HEK293 (cell line): ENCODE data around the gene ITGB8.

Experiments
- ZNF202 ChIP-seq: fragments of 450-650 bp; formaldehyde crosslinking; IDR thresholded peaks from 2 replicates; pipeline ENCODE4 v1.5.1; 2016; ENCODE audit warnings: missing biosample characterization, missing genetic modification characterization, borderline replicate concordance
- ZNF223 ChIP-seq: fragments of 450-650 bp; formaldehyde crosslinking; IDR thresholded peaks from 2 replicates; pipeline ENCODE4 v1.5.1; 2016; ENCODE audit warnings: missing biosample characterization, missing genetic modification characterization
- ZNF302 ChIP-seq: fragments of 450-650 bp; formaldehyde crosslinking; IDR thresholded peaks from 2 replicates; pipeline ENCODE4 v1.5.1; 2016; ENCODE audit warnings: missing biosample characterization, missing genetic modification characterization, low read depth
- ZNF311 ChIP-seq: fragments of 450-650 bp; formaldehyde crosslinking; IDR thresholded peaks from 2 replicates; pipeline ENCODE4 v1.5.1; 2017; ENCODE audit warnings: missing biosample characterization, missing genetic modification characterization, borderline replicate concordance
- ZNF324 ChIP-seq: fragments of 450-650 bp; formaldehyde crosslinking; IDR thresholded peaks from 2 replicates; pipeline ENCODE4 v1.5.1; 2016; ENCODE audit warnings: missing biosample characterization, missing genetic modification characterization
- ZNF354C ChIP-seq: fragments of 450-650 bp; formaldehyde crosslinking; IDR thresholded peaks from 2 replicates; pipeline ENCODE4 v1.5.1; 2016; ENCODE audit warnings: missing biosample characterization, missing genetic modification characterization, low read depth, borderline replicate concordance
- ZNF529 ChIP-seq: fragments of 450-650 bp; formaldehyde crosslinking; IDR thresholded peaks from 2 replicates; pipeline ENCODE4 v1.5.1; 2017; ENCODE audit warnings: missing genetic modification characterization, missing biosample characterization; ENCODE audit not compliant: insufficient replicate concordance
- ZSCAN23 ChIP-seq: fragments of 450-650 bp; formaldehyde crosslinking; IDR thresholded peaks from 2 replicates; pipeline ENCODE4 v1.5.1; 2016; ENCODE audit warnings: missing biosample characterization, missing genetic modification characterization
- TF ChIP-seq, protein P1 (sequence below): sonication (generic); formaldehyde crosslinking; IDR thresholded peaks from 2 replicates; pipeline ENCODE4 v1.8.1; 2022; ENCODE audit warnings: mild to moderate bottlenecking, moderate library complexity, missing genetic modification reagents
- TF ChIP-seq, protein P2 (sequence below): fragments of 450-650 bp; formaldehyde crosslinking; IDR thresholded peaks from 2 replicates; pipeline ENCODE4 v1.5.1; 2016; ENCODE audit warnings: missing biosample characterization, missing genetic modification characterization
- TF ChIP-seq, protein P3 (sequence below): fragments of 450-650 bp; formaldehyde crosslinking; IDR thresholded peaks from 2 replicates; pipeline ENCODE4 v1.5.1; 2017; ENCODE audit warnings: missing biosample characterization, missing genetic modification characterization
- TF ChIP-seq, protein P4 (sequence below): IDR thresholded peaks from 2 replicates; pipeline ENCODE4 v1.6.1; 2011; ENCODE audit warnings: mild to moderate bottlenecking, low read depth, low read length, borderline replicate concordance

DNA sequence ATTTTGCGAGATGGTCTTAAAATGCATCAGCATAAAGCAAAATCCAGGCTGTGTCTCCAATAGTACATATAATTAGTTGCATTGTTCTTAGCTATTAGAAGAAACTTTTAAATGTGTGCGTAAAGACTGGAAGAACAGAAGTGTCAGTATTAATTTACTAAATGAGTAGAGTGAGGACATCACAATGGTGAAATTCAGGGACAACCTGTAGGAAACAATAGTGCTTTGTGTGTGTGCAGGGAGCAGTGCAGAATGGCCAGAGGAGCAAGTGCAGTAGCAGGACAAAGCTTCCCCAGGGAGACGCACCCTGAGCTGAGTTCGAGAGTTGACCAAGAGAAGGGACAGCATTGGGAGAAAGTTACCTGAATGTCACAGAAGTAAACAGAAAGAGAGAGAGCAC is 13.7 kb downstream of the ITGB8 start:
- TF ChIP-seq ZNF202 (tag by site-specific recombination) (no peak), ZNF354C (no peak), ZNF529 (tag by site-specific recombination) (no peak), ZNF324 (tag by site-specific recombination) (no peak), ZNF302 (no peak), ZNF311 (tag by site-specific recombination) (no peak), ZNF223 (tag by site-specific recombination) (no peak), ZSCAN23 (tag by site-specific recombination) (no peak)
- TF ChIP-seq, protein P1, sequence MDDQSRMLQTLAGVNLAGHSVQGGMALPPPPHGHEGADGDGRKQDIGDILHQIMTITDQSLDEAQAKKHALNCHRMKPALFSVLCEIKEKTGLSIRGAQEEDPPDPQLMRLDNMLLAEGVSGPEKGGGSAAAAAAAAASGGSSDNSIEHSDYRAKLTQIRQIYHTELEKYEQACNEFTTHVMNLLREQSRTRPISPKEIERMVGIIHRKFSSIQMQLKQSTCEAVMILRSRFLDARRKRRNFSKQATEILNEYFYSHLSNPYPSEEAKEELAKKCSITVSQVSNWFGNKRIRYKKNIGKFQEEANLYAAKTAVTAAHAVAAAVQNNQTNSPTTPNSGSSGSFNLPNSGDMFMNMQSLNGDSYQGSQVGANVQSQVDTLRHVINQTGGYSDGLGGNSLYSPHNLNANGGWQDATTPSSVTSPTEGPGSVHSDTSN (CRISPR knock-in tag) = no peak
- TF ChIP-seq, protein P2, sequence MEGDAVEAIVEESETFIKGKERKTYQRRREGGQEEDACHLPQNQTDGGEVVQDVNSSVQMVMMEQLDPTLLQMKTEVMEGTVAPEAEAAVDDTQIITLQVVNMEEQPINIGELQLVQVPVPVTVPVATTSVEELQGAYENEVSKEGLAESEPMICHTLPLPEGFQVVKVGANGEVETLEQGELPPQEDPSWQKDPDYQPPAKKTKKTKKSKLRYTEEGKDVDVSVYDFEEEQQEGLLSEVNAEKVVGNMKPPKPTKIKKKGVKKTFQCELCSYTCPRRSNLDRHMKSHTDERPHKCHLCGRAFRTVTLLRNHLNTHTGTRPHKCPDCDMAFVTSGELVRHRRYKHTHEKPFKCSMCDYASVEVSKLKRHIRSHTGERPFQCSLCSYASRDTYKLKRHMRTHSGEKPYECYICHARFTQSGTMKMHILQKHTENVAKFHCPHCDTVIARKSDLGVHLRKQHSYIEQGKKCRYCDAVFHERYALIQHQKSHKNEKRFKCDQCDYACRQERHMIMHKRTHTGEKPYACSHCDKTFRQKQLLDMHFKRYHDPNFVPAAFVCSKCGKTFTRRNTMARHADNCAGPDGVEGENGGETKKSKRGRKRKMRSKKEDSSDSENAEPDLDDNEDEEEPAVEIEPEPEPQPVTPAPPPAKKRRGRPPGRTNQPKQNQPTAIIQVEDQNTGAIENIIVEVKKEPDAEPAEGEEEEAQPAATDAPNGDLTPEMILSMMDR (tag by site-specific recombination) = no peak
- TF ChIP-seq, protein P3, sequence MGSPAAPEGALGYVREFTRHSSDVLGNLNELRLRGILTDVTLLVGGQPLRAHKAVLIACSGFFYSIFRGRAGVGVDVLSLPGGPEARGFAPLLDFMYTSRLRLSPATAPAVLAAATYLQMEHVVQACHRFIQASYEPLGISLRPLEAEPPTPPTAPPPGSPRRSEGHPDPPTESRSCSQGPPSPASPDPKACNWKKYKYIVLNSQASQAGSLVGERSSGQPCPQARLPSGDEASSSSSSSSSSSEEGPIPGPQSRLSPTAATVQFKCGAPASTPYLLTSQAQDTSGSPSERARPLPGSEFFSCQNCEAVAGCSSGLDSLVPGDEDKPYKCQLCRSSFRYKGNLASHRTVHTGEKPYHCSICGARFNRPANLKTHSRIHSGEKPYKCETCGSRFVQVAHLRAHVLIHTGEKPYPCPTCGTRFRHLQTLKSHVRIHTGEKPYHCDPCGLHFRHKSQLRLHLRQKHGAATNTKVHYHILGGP = no peak
- TF ChIP-seq, protein P4, sequence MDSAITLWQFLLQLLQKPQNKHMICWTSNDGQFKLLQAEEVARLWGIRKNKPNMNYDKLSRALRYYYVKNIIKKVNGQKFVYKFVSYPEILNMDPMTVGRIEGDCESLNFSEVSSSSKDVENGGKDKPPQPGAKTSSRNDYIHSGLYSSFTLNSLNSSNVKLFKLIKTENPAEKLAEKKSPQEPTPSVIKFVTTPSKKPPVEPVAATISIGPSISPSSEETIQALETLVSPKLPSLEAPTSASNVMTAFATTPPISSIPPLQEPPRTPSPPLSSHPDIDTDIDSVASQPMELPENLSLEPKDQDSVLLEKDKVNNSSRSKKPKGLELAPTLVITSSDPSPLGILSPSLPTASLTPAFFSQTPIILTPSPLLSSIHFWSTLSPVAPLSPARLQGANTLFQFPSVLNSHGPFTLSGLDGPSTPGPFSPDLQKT = no peak
